CD14-positive monocyte (primary cell): ENCODE results near the gene ZDHHC11B. TPM values are rescaled to one million over a fixed set of nuclear protein-coding genes. Genes with fewer than 3 reads are reported as not detected.
A peak's percentile ranks its signal among the peaks of the same experiment; 100 is the strongest.

Experiments used
- DNase-seq, 3 donors: peaks; one replicate each; pipeline ENCODE4 v3.0.0-alpha.2; 2011 to 2022
- H2AFZ ChIP-seq: 2 replicates; pipeline ENCODE4 v1.6.0; 2012; ENCODE audit warnings: mild to moderate bottlenecking, low read depth, low read length, inconsistent platforms; ENCODE audit not compliant: insufficient read depth, poor library complexity, severe bottlenecking
- H3K27ac ChIP-seq, 2 donors: 1 replicate in 1 of 2; 2 replicates in 1 of 2; pipeline ENCODE4 v1.5.1; 2012 to 2013; ENCODE audit warnings: low read length in 2 of 2, control low read depth in 1 of 2, inconsistent platforms in 1 of 2, low read depth in 1 of 2, mild to moderate bottlenecking in 1 of 2
- H3K27me3 ChIP-seq, 2 donors: one replicate each; pipeline versions ENCODE4 v1.6.0 to v1.6.1; 2011 to 2013; ENCODE audit warnings: low read length in 2 of 2; ENCODE audit not compliant: control insufficient read depth in 2 of 2, insufficient read depth in 2 of 2
- H3K36me3 ChIP-seq, 2 donors: replicated peaks in 1 of 2; 1 replicate in 1 of 2; 2 replicates in 1 of 2; pipeline versions ENCODE4 v1.5.1 to v1.6.1; 2012 to 2013; ENCODE audit warnings: low read length in 2 of 2, control low read depth in 1 of 2, inconsistent platforms in 1 of 2, mild to moderate bottlenecking in 1 of 2; ENCODE audit not compliant: insufficient read depth in 2 of 2, control insufficient read depth in 1 of 2
- H3K4me1 ChIP-seq, 2 donors: 1 replicate in 1 of 2; 2 replicates in 1 of 2; pipeline versions ENCODE4 v1.5.1 to v1.6.1; 2012 to 2013; ENCODE audit warnings: low read length in 2 of 2, control low read depth in 1 of 2, inconsistent platforms in 1 of 2, mild to moderate bottlenecking in 1 of 2, moderate library complexity in 1 of 2; ENCODE audit not compliant: insufficient read depth in 2 of 2, control insufficient read depth in 1 of 2
- H3K4me2 ChIP-seq: replicated peaks from 2 replicates; pipeline ENCODE3; 2012; ENCODE audit warnings: low read length, moderate library complexity, mild to moderate bottlenecking; ENCODE audit not compliant: poor library complexity, severe bottlenecking; ENCODE audit errors: extremely low read depth
- H3K4me3 ChIP-seq, 3 experiments: fragments of 200-600 bp in 1 of 3; sonication (generic) in 1 of 3; replicated peaks in 1 of 3; 1 replicate in 2 of 3; 2 replicates in 1 of 3; pipeline ENCODE4 v1.5.1; 2011 to 2013; ENCODE audit warnings: low read length in 3 of 3, mild to moderate bottlenecking in 3 of 3, control low read depth in 2 of 3, low read depth in 2 of 3, inconsistent platforms in 1 of 3, moderate library complexity in 1 of 3
- H3K79me2 ChIP-seq: 2 replicates; pipeline ENCODE4 v1.6.0; 2012; ENCODE audit warnings: mild to moderate bottlenecking, control low read depth, inconsistent platforms, low read length, moderate library complexity; ENCODE audit not compliant: insufficient read depth
- H3K9ac ChIP-seq: 2 replicates; pipeline ENCODE4 v1.6.0; 2017; ENCODE audit warnings: low read length, mild to moderate bottlenecking; ENCODE audit not compliant: insufficient read depth, poor library complexity, severe bottlenecking
- H3K9me3 ChIP-seq, 2 donors: replicated peaks in 1 of 2; 1 replicate in 1 of 2; 2 replicates in 1 of 2; pipeline versions ENCODE4 v1.5.1 to v1.6.1; 2012 to 2013; ENCODE audit warnings: low read length in 2 of 2, control low read depth in 1 of 2; ENCODE audit not compliant: control insufficient read depth in 1 of 2, insufficient read depth in 1 of 2
- H4K20me1 ChIP-seq: 2 replicates; pipeline ENCODE4 v1.6.0; 2012; ENCODE audit warnings: mild to moderate bottlenecking, low read length, control low read depth, moderate library complexity; ENCODE audit not compliant: insufficient read depth
- H3K27ac Mint-ChIP-seq, 7 donors: one replicate each; pipeline ENCODE4 v1.8.0; 2020; ENCODE audit warnings: mild to moderate bottlenecking in 7 of 7, mixed read lengths in 7 of 7, moderate library complexity in 6 of 7, inconsistent platforms in 2 of 7
- H3K27me3 Mint-ChIP-seq, 3 donors: one replicate each; pipeline ENCODE4 v1.8.0; 2021 to 2022; ENCODE audit warnings: low read depth in 3 of 3, mild to moderate bottlenecking in 3 of 3, mixed read lengths in 3 of 3, moderate library complexity in 3 of 3, inconsistent platforms in 1 of 3
- H3K36me3 Mint-ChIP-seq, 2 donors: one replicate each; pipeline ENCODE4 v1.8.0; 2020; ENCODE audit warnings: mixed read lengths in 2 of 2, inconsistent platforms in 1 of 2, mild to moderate bottlenecking in 1 of 2
- H3K4me1 Mint-ChIP-seq: one replicate; pipeline ENCODE4 v1.8.0; 2020; ENCODE audit warnings: mild to moderate bottlenecking, mixed read lengths
- H3K4me3 Mint-ChIP-seq, 2 donors: one replicate each; pipeline ENCODE4 v1.8.0; 2020; ENCODE audit warnings: mild to moderate bottlenecking in 2 of 2, mixed read lengths in 2 of 2, moderate library complexity in 1 of 2
- H3K9me3 Mint-ChIP-seq, 7 donors: one replicate each; pipeline ENCODE4 v1.8.0; 2020 to 2022; ENCODE audit warnings: mixed read lengths in 7 of 7, mild to moderate bottlenecking in 6 of 7, moderate library complexity in 6 of 7, inconsistent platforms in 2 of 7
- CTCF ChIP-seq: fragments of 200-600 bp; IDR thresholded peaks from one replicate; pipeline ENCODE4 v1.8.0; 2022; ENCODE audit warnings: antibody characterized with exemption, mild to moderate bottlenecking
- WGBS: methylation state at CpG from one replicate; pipeline ENCODE4 v1.1.5; 2013; ENCODE audit warnings: missing lambda C conversion rate; ENCODE audit not compliant: insufficient coverage; 5-methylcytosine and 5-hydroxymethylcytosine counted together
- intact Hi-C, 2 donors: fragments of 100-400 bp; cut with micrococcal nuclease; formaldehyde crosslinking; loops; one replicate each; pipeline versions ENCODE4 v1.15.0 to v1.15.1; 2023
- polyA plus RNA-seq, 3 donors: library from polyadenylated mRNA; depleted of rRNA in 1 of 3; unstranded in 2 of 3; stranded (reverse) in 1 of 3; fragments of 300-500 nt in 2 of 3; fragments of >200 nt in 1 of 3; fragmentation: Illumina TruSeq in 2 of 3; gene quantifications; 1 replicate in 2 of 3; 2 replicates in 1 of 3; pipeline ENCODE4 v1.2.3, GENCODE V29; 2012 to 2021

ZDHHC11B gene
- polyA plus RNA-seq, 3 donors: not detected

DNA sequence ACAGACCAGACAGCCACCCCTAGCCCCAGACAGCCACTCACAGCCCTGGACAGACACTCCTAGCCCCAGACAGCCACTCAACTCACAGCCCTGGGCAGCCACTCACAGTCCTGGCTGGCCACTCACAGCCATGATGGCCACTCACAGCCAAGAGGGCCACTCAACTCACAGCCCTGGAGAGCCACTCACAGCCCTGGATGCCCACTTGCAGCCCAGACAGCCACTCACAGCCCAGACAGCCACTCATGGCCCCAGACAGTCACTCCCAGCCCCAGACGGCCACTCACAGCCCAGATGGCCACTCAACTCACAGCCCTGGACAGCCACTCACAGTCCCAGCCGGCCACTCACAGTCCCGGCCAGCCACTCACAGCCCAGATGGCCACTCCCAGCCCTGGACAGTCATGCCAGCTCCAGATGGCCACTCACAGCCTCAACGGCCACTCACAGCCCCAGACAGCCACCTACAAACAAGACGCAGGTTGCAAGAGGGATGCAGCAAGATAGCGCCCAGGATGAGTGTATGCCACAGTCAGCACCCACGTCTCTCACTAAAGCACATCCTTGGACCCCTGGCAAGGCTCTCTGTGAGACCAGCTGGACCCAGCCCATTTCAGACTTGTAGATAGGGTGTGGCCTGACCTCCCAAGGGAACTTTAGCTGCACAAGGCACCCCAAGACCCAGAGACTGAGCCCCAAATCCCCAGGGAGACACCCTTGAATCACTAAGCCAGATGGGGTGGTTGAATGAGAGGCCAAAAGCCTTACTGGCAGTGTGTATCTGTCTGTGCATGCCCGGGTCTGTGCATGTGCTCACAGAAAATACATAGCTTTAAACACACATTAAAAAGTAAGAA lies 22.4 kb downstream of the ZDHHC11B start:
- Histone ChIP-seq H3K36me3 (no peaks in the 10 kb centered on the region), H3K4me1 (no peaks in the 10 kb centered on the region), H4K20me1 (no peaks in the 10 kb centered on the region), H3K27me3 (no peaks in the 10 kb centered on the region), H3K4me2 (no peak overlapping the region), H2AFZ (no peak overlapping the region), H3K9me3 (peaks cover 0 to 9% of the 10 kb centered on the region in 2 donors), H3K9ac (no peak overlapping the region), H3K27ac (no peak overlapping the region), H3K4me3 (no peak overlapping the region), H3K79me2 (no peaks in the 10 kb centered on the region)
- Mint-ChIP-seq H3K36me3 (no peaks in the 10 kb centered on the region), H3K9me3 (peaks cover 0 to 7% (median 4%) of the 10 kb centered on the region in 7 donors), H3K4me3 (no peak overlapping the region), H3K27ac (peak overlapping the region in 1 of 7 donors; percentile 55), H3K4me1 (no peaks in the 10 kb centered on the region), H3K27me3 (peaks cover 0 to 16% (median 9%) of the 10 kb centered on the region in 3 donors)
- no peak for DNase-seq
- no peak for TF ChIP-seq CTCF
- intact Hi-C loops: loop anchor here in 1 of 2 donors (5.0 kb wide), 1 partner anchor 80 kb away; no protein-coding TSS in a partner anchor
- 97% methylated on average over 7 of the region's 8 CpGs for WGBS

GRCh38 chr5:761059-761771 lies 23.3 kb downstream of the ZDHHC11B start:
- H2AFZ ChIP-seq: no peak overlapping the region
- no peaks in the 10 kb centered on the region for H4K20me1 ChIP-seq
- H3K36me3 ChIP-seq: no peaks in the 10 kb centered on the region
- intact Hi-C loops: loop anchor here in 1 of 2 donors (5.0 kb wide), 1 partner anchor 81 kb away; no protein-coding TSS in a partner anchor
- no peak overlapping the region for H3K4me2 ChIP-seq
- no peak for TF ChIP-seq CTCF
- H3K27me3 ChIP-seq: no peaks in the 10 kb centered on the region
- H3K4me1 ChIP-seq: no peaks in the 10 kb centered on the region
- no peaks in the 10 kb centered on the region for H3K79me2 ChIP-seq
- no peak overlapping the region for H3K27ac ChIP-seq
- H3K9ac ChIP-seq: no peak overlapping the region
- no peak for DNase-seq
- peaks cover 0 to 7% (median 3%) of the 10 kb centered on the region in 7 donors for H3K9me3 Mint-ChIP-seq
- H3K4me3 Mint-ChIP-seq: no peak overlapping the region
- H3K9me3 ChIP-seq: peaks cover 0 to 6% of the 10 kb centered on the region in 2 donors
- H3K27ac Mint-ChIP-seq: no peak overlapping the region
- H3K4me3 ChIP-seq: no peak overlapping the region
- H3K4me1 Mint-ChIP-seq: no peaks in the 10 kb centered on the region
- WGBS: 80% methylated on average over 13 of the region's 15 CpGs
- H3K36me3 Mint-ChIP-seq: no peaks in the 10 kb centered on the region
- peaks cover 0 to 14% (median 8%) of the 10 kb centered on the region in 3 donors for H3K27me3 Mint-ChIP-seq
